ENCODE measurements around the gene DCST2. TPM values are rescaled to one million over a fixed set of nuclear protein-coding genes. Genes with fewer than 3 reads are reported as not detected.

The DCST2 gene
- 0.35 to 0.69 TPM (median 0.52 TPM) in 5 replicates for total RNA-seq (2022; extraction: Qiagen RNA extraction)

GRCh38 chr1:155033524-155033923, at the start of gene DCST2, which contains the start of gene DCST1:
Gene DCST2, minus strand, starts transcription at chr1:155033781. Its CDS starts 80 bp downstream, at chr1:155033701.
Gene DCST1, plus strand, starts transcription at chr1:155033824. Its CDS starts 213 bp downstream, at chr1:155034037.

GRCh38 chr1:155078469-155079209, 45.1 kb upstream of the DCST2 start, which contains the start of gene EFNA3:
Gene EFNA3, plus strand, starts transcription at chr1:155078837. Its CDS starts 105 bp downstream, at chr1:155078942.

GRCh38 chr1:155063550-155064110, 30.0 kb upstream of the DCST2 start, which contains the start of gene EFNA4:
Gene EFNA4, plus strand, starts transcription at chr1:155063740. Its CDS starts 84 bp downstream, at chr1:155063824.

GRCh38 chr1:155050560-155051341, 17.2 kb upstream of the DCST2 start, which contains the start of gene ADAM15:
Gene ADAM15, plus strand, starts transcription at chr1:155051316. Its CDS starts 71 bp downstream, at chr1:155051387.

GRCh38 chr1:155002464-155003226, 30.9 kb downstream of the DCST2 start, which contains the start of gene ZBTB7B:
Gene ZBTB7B, plus strand, starts transcription at chr1:155002802. Its CDS starts 11,859 bp downstream, at chr1:155014661.

GRCh38 chr1:154993572-154994268, 39.9 kb downstream of the DCST2 start, which contains the start of gene LENEP:
Gene LENEP, plus strand, starts transcription at chr1:154993586. Its CDS starts 22 bp downstream, at chr1:154993608.

GRCh38 chr1:154982897-154983648, 50.5 kb downstream of the DCST2 start, which contains the start of gene FLAD1:
Gene FLAD1, plus strand, starts transcription at chr1:154983344. Its CDS starts 351 bp downstream, at chr1:154983695.

GRCh38 chr1:154974102-154974807, 59.3 kb downstream of the DCST2 start, which contains the start of gene CKS1B:
Gene CKS1B, plus strand, starts transcription at chr1:154974681. Its CDS starts 65 bp downstream, at chr1:154974746.

GRCh38 chr1:154970631-154971340, 62.8 kb downstream of the DCST2 start, which contains the start of gene SHC1:
Gene SHC1, minus strand, starts transcription at chr1:154970747. Its CDS starts 221 bp downstream, at chr1:154970526.

Other genes with a start within 250 kb of the DCST2 start
- gene KCNN3, start 163.5 kb downstream of the DCST2 start, total RNA-seq (2022; extraction: Qiagen RNA extraction): 0.02 to 0.20 TPM (median 0.08 TPM) in 4 of 5 replicates, not detected in the other
- 35.9 to 46.1 TPM (median 40.9 TPM) in 5 replicates for gene PMVK, start 97.1 kb downstream of the DCST2 start, total RNA-seq (2022; extraction: Qiagen RNA extraction)
- gene PBXIP1, start 77.7 kb downstream of the DCST2 start, total RNA-seq (2022; extraction: Qiagen RNA extraction): 12.1 to 15.9 TPM (median 14.0 TPM) in 5 replicates
- gene PYGO2, start 72.0 kb downstream of the DCST2 start, total RNA-seq (2022; extraction: Qiagen RNA extraction): 20.6 to 22.2 TPM (median 21.7 TPM) in 5 replicates
- gene SHC1, start 63.0 kb downstream of the DCST2 start, total RNA-seq (2022; extraction: Qiagen RNA extraction): 184 to 234 TPM (median 215 TPM) in 5 replicates
- gene CKS1B, start 59.1 kb downstream of the DCST2 start, total RNA-seq (2022; extraction: Qiagen RNA extraction): 332 to 365 TPM (median 355 TPM) in 5 replicates
- gene FLAD1, start 50.4 kb downstream of the DCST2 start, total RNA-seq (2022; extraction: Qiagen RNA extraction): 38.5 to 48.1 TPM (median 42.6 TPM) in 5 replicates
- gene LENEP, start 40.2 kb downstream of the DCST2 start, total RNA-seq (2022; extraction: Qiagen RNA extraction): 0.34 TPM in 1 of 5 replicates, not detected in the others
- 35.3 to 53.7 TPM (median 47.9 TPM) in 5 replicates for gene ZBTB7B, start 31.0 kb downstream of the DCST2 start, total RNA-seq (2022; extraction: Qiagen RNA extraction)
- not detected in 5 replicates for gene DCST1, start within 50 bp of the DCST2 start, total RNA-seq (2022; extraction: Qiagen RNA extraction)
- gene ADAM15, start 17.5 kb upstream of the DCST2 start, total RNA-seq (2022; extraction: Qiagen RNA extraction): 70.7 to 109 TPM (median 98.7 TPM) in 5 replicates
- gene EFNA4, start 30.0 kb upstream of the DCST2 start, total RNA-seq (2022; extraction: Qiagen RNA extraction): 10.5 to 14.3 TPM (median 12.2 TPM) in 5 replicates
- 7.8 to 10.8 TPM (median 10.0 TPM) in 5 replicates for gene EFNA3, start 45.1 kb upstream of the DCST2 start, total RNA-seq (2022; extraction: Qiagen RNA extraction)
- gene EFNA1, start 94.1 kb upstream of the DCST2 start, total RNA-seq (2022; extraction: Qiagen RNA extraction): 27.7 to 35.5 TPM (median 29.2 TPM) in 5 replicates
- gene SLC50A1, start 102.1 kb upstream of the DCST2 start, total RNA-seq (2022; extraction: Qiagen RNA extraction): 31.2 to 37.9 TPM (median 34.9 TPM) in 5 replicates
- gene DPM3, start 106.8 kb upstream of the DCST2 start, total RNA-seq (2022; extraction: Qiagen RNA extraction): 67.0 to 104 TPM (median 99.3 TPM) in 5 replicates
- gene KRTCAP2, start 139.5 kb upstream of the DCST2 start, total RNA-seq (2022; extraction: Qiagen RNA extraction): 225 to 271 TPM (median 238 TPM) in 5 replicates
- 1.8 to 3.3 TPM (median 2.4 TPM) in 5 replicates for gene TRIM46, start 140.1 kb upstream of the DCST2 start, total RNA-seq (2022; extraction: Qiagen RNA extraction)
- gene THBS3, start 174.1 kb upstream of the DCST2 start, total RNA-seq (2022; extraction: Qiagen RNA extraction): 6.9 to 10.1 TPM (median 8.9 TPM) in 5 replicates
- gene MTX1, start 174.9 kb upstream of the DCST2 start, total RNA-seq (2022; extraction: Qiagen RNA extraction): 67.9 to 77.0 TPM (median 73.4 TPM) in 5 replicates
- 27.1 to 36.5 TPM (median 33.7 TPM) in 5 replicates for gene ENTREP3, start 221.7 kb upstream of the DCST2 start, total RNA-seq (2022; extraction: Qiagen RNA extraction)
- gene SCAMP3, start 228.6 kb upstream of the DCST2 start, total RNA-seq (2022; extraction: Qiagen RNA extraction): 105 to 138 TPM (median 121 TPM) in 5 replicates
- 20.9 to 32.8 TPM (median 24.4 TPM) in 5 replicates for gene CLK2, start 239.7 kb upstream of the DCST2 start, total RNA-seq (2022; extraction: Qiagen RNA extraction)
- gene HCN3, start 243.7 kb upstream of the DCST2 start, total RNA-seq (2022; extraction: Qiagen RNA extraction): 4.0 to 6.8 TPM (median 4.6 TPM) in 5 replicates

All from A549 treated with Mapracorat at 1 μM for 4 hours (cell line).